NCI-H1048 (cell line): ENCODE data around the gene MEA1.

Experiments used
- DNase-seq: peaks from one replicate; lab custom pipeline; 2025; lab: John Stamatoyannopoulos, UW

MEA1 gene

DNA sequence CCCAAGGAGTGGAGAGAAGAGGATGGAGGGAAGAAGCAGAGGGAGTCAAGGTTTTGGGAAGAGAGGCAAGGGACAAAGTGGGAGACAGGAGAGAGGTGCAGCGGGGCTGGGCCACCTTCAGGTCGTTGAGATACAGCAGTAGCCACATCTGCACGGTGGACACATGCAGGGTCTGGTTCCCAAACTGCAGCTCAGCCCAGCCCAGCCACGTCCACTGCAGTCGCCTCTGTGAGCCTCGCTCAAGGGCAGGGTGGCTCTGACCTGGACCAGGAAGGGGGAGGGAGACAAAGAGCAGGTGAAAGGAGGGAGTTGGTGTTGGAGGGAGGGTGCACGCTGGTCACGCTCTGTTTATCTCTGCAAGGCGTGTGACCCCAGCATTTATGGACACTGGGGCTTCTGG, 25.0 kb upstream of the MEA1 start:
- no peak for DNase-seq

DNA sequence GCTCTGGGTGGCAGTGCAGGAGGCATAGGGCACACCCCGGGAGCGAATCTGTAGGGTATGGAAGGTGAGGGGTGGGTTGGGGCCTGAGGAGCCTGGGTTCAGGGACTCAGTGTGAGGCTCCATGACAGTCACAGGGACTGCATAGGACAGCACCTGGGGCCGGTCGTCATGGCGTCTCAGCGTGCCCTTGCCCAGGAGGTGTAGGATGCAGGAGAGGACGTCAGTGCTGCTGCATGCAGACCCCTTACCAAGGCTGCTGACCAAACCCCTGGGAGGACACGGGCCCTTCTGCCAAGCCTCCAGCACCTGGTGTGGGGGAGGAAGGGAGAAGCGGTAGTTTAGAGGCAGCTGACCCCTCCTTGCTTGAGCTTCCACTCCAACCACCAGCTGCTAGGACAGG, 24.0 kb upstream of the MEA1 start:
- DNase-seq: no peak

DNA sequence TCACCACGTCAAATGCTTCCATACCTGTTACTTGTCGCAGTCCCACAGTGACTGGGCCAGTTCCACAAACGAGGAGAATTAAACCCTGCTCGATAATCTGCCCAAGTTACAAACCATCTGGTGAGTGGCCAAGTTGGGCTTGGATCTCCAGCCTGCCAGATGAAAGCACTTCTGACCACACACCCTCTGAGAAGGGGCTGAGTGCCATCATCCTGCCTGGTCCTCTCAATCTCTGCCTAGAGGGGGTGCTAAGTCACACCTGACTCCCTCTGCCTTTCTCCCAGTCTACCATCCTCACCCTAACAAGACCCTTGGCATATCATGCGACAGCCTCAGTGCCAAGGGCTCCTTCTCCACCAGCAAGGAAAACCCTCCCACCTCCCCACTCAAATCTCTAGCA, 23.5 kb upstream of the MEA1 start:
- DNase-seq: no peak

DNA sequence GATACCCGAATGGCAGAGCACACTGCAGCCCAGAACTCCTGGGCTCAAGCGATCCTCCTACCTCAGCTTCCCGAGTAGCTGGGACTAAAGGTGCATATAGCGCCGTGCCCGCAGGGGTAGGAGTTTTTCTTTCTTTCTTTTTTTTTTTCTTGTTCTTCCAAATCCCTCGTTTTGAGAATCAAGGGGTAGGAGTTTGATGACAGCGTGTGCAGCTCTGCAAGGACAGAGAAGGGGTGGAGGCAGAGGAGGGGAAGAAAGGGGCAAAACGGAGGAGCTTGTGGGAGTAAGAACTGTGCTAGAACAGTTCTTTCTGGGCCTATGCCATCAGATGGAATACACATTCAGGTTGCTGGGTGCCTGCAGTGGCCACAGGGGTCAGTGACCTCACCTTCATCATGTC, 23.0 kb upstream of the MEA1 start:
- no peak for DNase-seq

DNA sequence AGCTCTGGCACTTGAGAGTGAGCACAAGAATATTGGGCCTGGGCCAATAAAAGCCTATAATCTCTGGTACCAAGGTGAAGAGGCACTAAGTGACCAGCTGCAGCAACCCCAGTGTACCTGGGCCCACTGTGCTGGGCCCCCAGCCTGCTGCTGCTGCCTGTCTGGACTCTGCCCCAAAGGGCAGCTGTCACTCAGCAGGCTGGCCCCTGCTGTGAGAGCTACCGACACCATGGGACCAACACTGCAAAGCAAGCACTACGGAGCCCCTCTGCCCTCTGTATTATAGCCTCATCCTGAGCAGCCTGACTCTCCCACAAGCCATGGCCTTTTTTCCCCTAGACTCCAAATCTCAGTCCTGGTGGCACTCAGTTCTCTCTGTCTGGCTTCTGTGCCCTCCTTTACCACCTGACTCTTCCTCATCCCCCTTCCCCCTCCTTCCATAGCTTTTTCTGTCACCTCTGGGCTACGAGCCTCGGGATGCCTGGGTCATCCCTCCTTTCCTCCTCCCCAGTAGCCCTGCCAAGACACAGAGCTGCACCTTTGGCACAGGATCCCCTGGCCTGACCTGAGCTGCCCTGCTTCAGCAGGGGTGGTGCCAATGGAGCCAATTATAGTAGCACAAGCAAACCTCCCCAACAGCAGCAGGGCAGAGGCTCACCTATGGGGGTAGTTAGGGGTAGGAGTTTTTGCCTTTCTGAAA, 21.9 kb upstream of the MEA1 start:
- DNase-seq: no peak

DNA sequence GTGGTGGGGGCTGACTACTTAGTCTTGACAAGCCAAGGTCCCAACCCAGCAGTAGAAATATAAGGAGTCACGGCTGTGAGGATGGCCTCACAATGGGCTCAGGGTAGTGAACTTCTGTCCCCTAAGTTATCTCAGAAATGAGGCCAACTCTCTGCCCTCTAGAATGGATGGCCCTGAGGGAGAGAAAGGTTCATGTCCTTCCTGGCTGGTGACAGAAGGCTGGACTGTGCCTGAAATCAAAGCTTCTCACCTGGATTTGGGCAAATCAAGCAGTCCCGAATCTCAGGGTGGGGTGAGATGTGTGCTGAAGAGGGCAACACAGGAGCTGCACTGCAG, 20.4 kb upstream of the MEA1 start:
- DNase-seq: no peak

DNA sequence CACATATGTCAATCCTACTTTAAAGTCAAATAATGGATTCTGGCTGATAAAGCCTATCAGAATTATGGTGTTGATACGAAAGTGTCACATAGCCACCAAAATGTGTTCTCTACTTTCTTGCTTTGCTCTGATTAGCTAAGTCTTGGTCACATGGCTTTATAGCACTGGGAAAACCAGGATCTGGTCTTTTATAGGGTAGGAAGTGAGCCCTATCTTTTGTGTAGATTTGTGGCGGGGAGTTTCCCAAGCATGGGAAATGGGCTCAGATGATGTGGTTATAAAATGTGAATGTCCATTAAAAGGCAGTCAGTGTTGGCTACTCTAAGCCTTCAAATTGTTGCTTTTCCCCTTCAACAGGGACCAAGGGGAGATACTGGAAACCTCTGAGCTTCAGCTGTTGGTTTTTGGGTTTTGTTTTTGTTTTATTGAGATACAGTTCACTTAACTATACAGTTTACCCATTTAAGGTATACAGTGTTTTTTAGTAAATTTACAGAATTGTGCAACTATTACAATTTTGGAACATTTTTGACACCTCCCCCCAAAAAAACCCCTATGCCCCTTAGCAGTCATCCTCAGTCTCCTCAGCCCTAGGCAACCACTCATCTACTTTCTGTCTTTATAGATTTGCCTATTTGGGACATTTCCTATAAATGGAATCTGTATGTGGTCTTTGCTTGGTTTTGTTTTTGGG, 19.9 kb upstream of the MEA1 start:
- no peak for DNase-seq

DNA sequence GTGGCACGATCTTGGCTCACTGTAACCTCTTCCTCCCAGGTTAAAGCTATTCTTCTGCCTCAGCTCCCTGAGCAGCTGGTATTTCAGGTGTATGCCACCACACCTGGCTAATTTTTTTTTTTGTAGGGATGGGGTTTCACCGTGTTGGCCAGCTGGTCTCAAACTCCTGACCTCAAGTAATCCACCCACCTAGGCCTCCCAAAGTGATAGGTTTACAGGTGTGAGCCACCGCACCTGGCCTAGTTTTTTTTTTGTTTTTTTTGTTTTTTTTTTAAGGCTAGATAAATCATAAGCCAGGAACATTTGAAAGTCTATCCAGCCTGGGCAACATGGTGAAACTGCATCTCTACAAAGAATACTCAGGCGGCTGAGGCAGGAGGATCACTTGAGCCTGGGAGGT, 18.6 kb upstream of the MEA1 start:
- no peak for DNase-seq

DNA sequence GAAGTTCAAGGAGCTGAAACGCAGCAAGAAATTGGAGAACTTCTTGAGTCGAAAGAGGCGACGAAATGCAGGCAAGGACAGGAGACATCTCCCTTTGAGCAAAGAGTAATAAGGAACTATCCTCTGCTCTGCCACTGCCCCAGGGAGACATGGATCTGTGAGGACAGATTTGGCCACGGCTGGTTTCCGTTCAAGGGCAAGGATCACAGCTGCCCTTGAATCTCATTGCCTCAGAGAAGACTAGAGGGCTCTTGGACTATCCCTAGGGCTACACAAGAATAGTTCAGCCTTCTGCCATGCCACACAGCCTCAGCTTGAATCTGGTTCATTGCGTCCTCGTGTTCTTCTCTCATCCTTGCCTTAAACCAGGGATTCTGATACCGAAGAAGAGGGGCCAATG, 15.4 kb upstream of the MEA1 start:
- DNase-seq: no peak

DNA sequence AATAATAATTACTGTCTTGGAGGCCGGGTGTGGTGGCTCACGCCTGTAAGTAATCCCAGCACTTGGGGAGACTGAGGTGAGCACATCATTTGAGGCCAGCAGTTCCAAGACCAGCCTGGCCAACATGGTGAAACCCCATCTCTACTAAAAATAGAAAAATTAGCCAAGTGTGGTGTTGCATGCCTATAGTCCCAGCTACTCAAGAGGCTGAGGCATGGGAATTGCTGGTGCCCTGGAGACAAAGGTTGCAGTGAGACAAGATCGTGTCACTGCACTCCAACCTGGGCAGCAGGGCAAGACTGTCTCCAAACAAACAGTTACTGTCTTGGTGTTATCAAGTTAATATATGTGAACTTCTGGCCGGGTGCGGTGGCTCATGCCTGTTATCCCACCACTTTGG, 12.6 kb upstream of the MEA1 start:
- no peak for DNase-seq

DNA sequence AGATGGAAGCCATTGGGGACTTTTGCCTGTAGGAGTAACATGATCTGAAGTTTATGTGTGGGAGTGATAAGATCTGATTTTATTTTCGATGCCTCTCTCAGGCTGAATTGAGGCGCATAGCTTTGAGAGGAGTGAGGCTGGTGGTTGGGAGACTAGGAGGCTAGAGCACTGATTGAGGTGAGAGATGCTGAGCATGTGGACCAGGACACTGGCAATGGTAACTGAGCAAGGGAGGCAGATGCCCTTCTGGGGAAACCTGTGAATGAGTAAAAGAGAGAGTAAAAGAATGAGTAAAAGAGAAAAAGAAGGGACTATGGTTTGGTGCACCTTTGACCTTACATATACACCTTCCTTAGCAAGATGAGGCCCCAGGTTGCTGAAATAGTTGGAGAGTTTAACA, 10.7 kb upstream of the MEA1 start:
- no peak for DNase-seq

DNA sequence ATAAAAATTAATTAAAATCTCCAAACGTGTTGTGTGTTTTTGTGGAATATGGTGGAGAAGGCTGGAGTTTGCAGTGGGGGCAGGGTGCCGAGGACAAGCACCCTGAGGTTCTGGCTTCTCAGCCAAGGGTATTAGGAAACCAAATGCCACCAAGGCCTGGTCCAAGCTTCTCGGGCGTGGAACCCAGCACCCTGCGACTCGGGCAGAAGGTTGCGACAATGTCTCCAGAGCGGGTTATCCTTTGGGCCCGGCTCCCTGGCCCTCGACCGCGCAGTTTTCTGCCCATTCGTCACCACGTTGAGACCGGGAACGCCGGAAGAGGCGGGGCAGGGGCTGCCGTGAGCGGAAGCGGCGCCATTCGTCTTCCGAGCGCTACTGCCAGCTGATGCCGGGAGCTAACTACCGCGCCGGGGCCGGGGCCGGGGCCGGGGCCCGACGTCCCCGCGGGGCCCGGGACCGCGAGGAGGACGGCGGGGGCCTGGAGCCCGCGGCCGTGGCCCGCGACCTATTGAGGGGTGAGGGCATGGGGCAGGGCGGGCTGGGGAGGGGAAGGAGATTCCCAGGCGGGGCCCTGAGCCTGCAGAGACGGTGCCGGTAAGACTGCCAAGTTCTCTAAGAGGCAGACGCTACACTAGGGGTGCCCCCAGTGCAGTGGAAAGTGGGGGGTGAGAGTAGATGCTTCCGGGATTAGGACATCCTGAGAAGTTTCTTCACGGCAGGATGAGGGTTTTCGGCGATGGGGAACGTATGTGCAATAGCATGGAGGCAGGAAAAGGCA, 7.7 kb upstream of the MEA1 start, which contains the start of gene RRP36:
TSS of gene RRP36 (plus strand) at position 354 of the 778 bp plus-strand sequence. CDS start at position 386, 32 bp downstream.
- DNase-seq: peak; percentile 40

DNA sequence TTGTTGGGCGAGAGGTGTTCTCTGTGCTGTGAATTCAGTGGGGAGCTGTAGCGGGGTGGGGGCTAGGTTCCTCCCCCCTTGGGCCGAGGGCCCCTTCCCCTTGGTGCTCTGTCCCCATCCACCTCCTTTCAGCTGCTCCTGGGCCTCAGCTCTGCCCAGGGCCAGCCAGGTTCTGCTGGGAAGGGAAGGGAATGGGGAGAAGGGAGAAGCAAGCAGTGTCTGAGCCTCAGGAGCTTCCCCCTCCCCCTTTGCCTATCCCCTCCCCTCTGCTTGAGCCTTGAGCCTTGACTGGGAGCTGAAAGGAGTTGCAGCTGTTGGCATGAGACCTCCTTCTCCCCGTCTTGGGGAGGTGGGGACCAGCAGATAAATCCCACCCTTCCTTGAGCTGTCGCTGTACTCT, 7.1 kb upstream of the MEA1 start:
- no peak for DNase-seq

DNA sequence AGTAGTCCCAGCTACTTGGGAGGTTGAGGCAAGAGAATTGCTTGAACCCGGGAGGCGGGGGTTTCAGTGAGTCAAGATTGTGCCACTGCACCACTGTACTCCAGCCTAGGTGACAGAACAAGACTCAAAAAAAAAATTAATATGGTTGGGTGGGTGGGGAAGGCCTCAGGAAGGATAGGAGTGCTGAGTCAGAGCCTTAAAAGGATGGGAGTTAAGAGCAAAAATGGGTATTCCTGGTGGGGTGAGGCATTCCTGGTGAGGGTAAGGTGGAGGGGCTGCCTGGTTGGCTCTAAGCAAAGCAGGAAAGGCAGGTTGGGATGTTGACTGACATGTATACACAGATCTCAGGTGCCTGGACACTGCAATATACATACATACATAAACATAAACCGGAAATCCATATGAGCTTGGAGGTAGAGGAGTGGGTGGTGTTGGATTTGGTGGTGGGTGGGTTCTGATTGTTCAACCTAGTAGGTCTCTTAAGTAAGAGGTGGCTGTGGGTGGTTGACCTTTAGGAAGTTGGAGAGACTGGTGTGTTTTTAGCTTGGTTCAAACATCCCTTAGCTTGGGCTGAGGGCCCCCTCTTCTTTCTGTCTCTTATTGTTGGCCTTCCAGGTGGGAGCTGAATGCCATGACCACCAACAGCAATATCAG, 6.4 kb upstream of the MEA1 start:
- no peak for DNase-seq

DNA sequence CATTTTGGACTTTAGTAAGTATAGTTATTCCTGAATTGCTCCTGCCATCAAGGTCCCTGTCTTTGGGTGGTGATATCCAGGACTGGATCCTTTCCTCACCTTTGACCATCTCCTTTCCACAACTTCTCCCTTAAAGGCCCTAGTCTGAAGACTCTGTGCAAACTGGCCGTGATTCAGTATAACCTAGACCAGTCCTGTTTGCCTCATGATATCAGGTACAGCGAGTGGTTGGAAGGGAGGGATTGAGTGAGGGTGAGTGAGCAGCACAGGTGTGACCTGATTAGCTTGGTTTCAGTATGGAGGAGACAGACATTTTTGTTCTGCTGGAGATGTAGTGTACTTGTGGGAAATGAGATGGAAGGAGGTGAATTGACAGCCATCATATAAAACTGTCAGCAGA, 5.4 kb upstream of the MEA1 start:
- no peak for DNase-seq

DNA sequence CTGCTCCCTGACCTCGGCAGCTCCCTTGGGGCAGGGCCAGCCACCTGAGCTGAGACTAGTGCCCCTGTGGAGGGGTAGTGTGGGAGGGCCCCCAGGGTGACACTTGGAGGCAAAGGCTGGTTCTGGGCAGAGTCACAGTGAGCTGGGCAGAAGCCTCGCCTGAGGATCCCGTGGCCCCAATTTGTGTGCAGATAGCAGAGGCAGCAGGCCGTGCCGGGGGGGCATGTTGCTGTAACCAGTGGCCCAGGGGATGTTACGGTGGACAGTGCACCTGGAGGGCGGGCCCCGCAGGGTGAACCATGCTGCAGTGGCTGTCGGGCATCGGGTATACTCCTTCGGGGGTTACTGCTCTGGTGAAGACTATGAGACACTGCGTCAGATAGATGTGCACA, 3.2 kb upstream of the MEA1 start:
- no peak for DNase-seq

DNA sequence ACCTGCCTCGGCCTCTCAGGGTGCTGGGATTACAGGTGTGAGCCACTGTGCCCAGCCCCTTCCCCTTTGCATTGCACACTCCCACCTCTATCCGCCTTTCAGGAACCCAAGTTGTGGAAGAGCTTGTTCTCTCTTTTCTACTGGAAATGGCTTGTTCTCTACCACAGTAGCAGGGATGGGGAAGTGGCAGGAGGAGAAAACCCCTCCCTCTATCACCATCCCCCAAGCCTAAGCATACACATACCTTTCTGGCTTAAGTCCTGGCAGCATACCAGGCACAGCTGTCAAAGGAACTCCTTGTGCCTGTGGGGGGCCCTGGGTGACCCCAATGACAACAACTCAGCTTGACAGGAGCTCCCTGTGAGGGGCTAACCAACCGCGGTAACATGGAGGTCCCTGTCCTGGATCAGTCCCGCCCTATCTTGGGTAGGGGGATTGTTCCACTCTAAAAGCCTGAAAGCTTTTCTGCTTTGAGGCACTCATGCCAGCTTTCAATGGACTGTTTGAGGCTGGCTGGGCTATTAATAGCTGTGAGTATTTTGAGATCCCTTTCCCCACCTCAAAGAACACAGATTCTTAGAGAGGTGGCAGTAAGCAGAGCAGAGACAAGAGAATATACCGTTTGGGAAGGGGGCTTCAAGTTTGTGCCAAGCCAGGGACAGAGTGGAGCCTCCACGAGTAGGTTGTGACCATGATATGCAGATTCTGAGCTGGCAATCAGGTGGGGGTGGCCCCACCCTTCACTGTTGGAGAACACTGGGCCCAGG, 2.6 kb upstream of the MEA1 start:
- no peak for DNase-seq

DNA sequence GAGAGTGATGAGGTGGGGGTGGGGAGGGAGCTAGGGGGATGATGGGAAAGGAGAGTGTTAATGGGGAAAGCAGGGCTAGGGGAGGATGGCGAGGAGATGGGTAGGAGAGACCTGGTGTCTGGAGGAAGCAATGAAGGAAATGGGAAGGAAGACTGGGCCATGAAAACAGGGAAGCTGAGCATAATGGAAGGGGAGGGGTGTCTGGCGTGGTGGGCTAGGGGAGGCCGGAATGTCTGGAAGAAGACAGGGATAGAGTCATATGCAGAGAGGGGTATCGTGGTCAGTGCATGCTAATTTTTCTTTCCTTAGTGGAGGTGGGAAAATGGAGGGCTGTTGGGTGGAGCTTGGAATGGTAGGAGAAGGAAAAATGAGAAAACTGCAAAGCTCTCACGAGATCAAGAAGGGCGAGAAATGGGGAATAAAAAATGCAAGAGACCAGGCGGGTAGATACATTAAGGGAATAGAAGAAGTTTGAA, 726 bp upstream of the MEA1 start:
- DNase-seq: no peak

DNA sequence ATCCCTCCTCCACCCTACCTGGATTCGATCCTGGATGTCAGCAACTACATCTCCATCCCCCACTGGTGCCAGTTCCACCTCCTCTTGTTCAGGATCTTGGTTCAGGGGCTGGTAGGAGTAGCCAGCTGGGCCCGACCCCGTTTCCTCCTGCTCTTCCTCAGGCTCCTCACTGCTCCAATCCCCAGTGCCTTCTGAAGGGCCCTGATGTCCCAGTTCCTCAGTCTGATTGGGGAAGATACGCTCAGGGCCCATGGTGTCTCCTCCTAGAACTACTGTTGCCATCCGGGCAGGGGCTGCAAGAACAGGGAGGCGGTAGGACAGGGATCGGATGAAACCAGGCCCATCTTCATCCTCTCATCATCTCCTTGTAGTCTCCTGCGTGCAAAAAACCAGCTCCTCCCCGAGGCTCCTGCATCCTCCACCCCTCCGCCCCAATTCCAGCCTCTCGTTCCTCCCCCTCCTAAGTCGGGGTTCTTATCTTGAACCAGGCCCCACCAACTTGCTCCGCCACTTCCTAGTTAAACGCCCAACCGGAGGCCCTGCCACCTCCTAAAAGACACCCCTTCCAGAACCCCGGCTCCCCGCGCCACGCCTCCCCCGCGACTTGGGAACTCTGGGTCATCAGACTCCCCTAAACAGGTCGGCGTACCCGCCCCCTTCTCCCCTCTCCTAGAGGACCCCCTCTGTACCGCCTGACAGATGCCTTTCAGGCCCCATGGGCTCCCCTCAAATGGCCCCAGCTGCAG, 476 bp downstream of the MEA1 start:
- no peak for DNase-seq

DNA sequence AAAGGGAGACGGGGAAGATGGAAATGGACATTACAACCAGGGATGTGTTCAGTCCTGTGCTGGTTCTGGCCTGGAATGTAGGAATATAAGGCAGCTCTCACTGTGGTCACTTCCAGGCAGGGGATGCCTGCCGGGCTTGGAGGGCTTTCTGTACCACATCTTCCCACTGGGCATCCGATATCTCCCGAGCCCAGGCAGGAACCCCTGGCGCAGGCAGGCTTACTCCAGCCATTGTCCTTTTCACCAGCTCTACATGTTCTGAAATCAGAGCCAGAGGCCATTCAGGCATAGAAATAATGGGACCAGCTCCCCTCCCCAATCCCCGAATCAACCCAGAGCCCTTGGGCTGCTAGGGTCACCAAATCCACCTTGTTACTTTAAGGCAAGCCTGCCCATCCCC, 1.4 kb downstream of the MEA1 start:
- no peak for DNase-seq

DNA sequence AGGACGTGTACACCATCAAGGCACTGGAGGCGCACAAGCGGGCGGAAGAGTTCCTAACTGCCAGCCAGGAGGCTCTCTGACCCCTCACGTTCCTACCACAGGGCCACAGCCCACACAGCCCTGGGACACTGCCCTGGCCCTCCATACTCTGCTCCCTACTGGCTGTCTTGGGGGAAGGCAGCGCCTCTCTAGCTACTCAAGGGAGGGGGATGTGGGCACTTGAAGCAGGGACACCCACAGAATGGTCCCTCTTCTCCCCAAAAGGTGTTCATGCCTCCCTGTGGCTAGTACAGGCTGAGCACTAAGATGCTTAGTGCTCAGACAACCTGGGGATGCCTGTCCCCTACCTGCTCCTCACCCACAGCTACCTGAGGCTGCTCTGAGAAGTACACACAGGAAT, 2.5 kb downstream of the MEA1 start:
- DNase-seq: no peak
